ENCODE measurements around the gene RIT2.
A peak's percentile ranks its signal among the peaks of the same experiment; 100 is the strongest.

RIT2 gene

GRCh38 chr18:42921226-42921737 is 194.2 kb downstream of the RIT2 start:
- no peak for DNase-seq

- DNase-seq = no peak
These were observed 194.9 kb downstream of the RIT2 start for GRCh38 chr18:42920621-42921020.

- DNase-seq = no peak
These were observed 200.2 kb downstream of the RIT2 start for GRCh38 chr18:42915299-42915698.

GRCh38 chr18:42914476-42914875 is 201.0 kb downstream of the RIT2 start:
- peak; percentile 28 for DNase-seq

GRCh38 chr18:42909095-42909494 is 206.4 kb downstream of the RIT2 start:
- no peak for DNase-seq

GRCh38 chr18:42906761-42907160 is 208.7 kb downstream of the RIT2 start:
- DNase-seq = no peak

GRCh38 chr18:42901161-42901560 is 214.3 kb downstream of the RIT2 start:
- no peak for DNase-seq

GRCh38 chr18:42893977-42894376 is 221.5 kb downstream of the RIT2 start:
- no peak for DNase-seq

- no peak for DNase-seq
These were observed 223.3 kb downstream of the RIT2 start for GRCh38 chr18:42892181-42892580.

GRCh38 chr18:42891705-42892104 is 223.8 kb downstream of the RIT2 start:
- no peak for DNase-seq

- DNase-seq = peak; percentile 41
These were observed 232.3 kb downstream of the RIT2 start for GRCh38 chr18:42883169-42883568.

- DNase-seq = no peak
These were observed 233.4 kb downstream of the RIT2 start for GRCh38 chr18:42882122-42882521.

- DNase-seq = no peak
These were observed 242.6 kb downstream of the RIT2 start for GRCh38 chr18:42872838-42873237.

- DNase-seq = no peak
These were observed 250.6 kb downstream of the RIT2 start for GRCh38 chr18:42864876-42865275.

- no peak for DNase-seq
These were observed 254.2 kb downstream of the RIT2 start for GRCh38 chr18:42861271-42861670.

- DNase-seq = no peak
These were observed 254.9 kb downstream of the RIT2 start for GRCh38 chr18:42860548-42860947.

- DNase-seq = no peak
These were observed 255.5 kb downstream of the RIT2 start for GRCh38 chr18:42860011-42860410.

GRCh38 chr18:42854558-42854957 is 260.9 kb downstream of the RIT2 start:
- no peak for DNase-seq

GRCh38 chr18:42850174-42851083 is 265.1 kb downstream of the RIT2 start:
- DNase-seq = no peak

GRCh38 chr18:42839408-42839807 is 276.1 kb downstream of the RIT2 start:
- no peak for DNase-seq

- no peak for DNase-seq
These were observed 276.8 kb downstream of the RIT2 start for GRCh38 chr18:42838546-42839145.

- no peak for DNase-seq
These were observed 284.5 kb downstream of the RIT2 start for GRCh38 chr18:42830936-42831335.

- DNase-seq = no peak
These were observed 286.6 kb downstream of the RIT2 start for GRCh38 chr18:42828881-42829280.

GRCh38 chr18:42824178-42824577 is 291.3 kb downstream of the RIT2 start:
- no peak for DNase-seq

Measured in NCI-H1436 (cell line).